GM19240 (cell line): Measurements from ENCODE around the gene CNTNAP2.

ENCODE experiments used
- DNase-seq: peaks from one replicate; pipeline ENCODE4 v3.0.0; 2011; ENCODE audit warnings: low spot score; ENCODE audit not compliant: insufficient read length

Gene CNTNAP2

GRCh38 chr7:146554556-146554955 is 438.0 kb downstream of the CNTNAP2 start:
- no peak for DNase-seq

- no peak for DNase-seq
Observed at GRCh38 chr7:146557971-146558469, 441.4 kb downstream of the CNTNAP2 start.

GRCh38 chr7:146565872-146566271 is 449.3 kb downstream of the CNTNAP2 start:
- no peak for DNase-seq

- DNase-seq, result no peak
Observed at GRCh38 chr7:146575903-146576302, 459.3 kb downstream of the CNTNAP2 start.

- DNase-seq, result no peak
Observed at GRCh38 chr7:146591976-146592375, 475.4 kb downstream of the CNTNAP2 start.

GRCh38 chr7:146606628-146607027 is 490.0 kb downstream of the CNTNAP2 start:
- DNase-seq, result no peak

GRCh38 chr7:146619641-146620040 is 503.0 kb downstream of the CNTNAP2 start:
- no peak for DNase-seq

GRCh38 chr7:146626912-146627311 is 510.3 kb downstream of the CNTNAP2 start:
- DNase-seq, result no peak

GRCh38 chr7:146635205-146636032 is 518.8 kb downstream of the CNTNAP2 start:
- no peak for DNase-seq

- no peak for DNase-seq
Observed at GRCh38 chr7:146636033-146636356, 519.4 kb downstream of the CNTNAP2 start.

GRCh38 chr7:146636581-146636980 is 520.0 kb downstream of the CNTNAP2 start:
- DNase-seq, result no peak

GRCh38 chr7:146639291-146639690 is 522.7 kb downstream of the CNTNAP2 start:
- no peak for DNase-seq

GRCh38 chr7:146641491-146641890 is 524.9 kb downstream of the CNTNAP2 start:
- DNase-seq, result no peak

- no peak for DNase-seq
Observed at GRCh38 chr7:146645383-146645976, 528.9 kb downstream of the CNTNAP2 start.

GRCh38 chr7:146647445-146647844 is 530.8 kb downstream of the CNTNAP2 start:
- DNase-seq, result no peak

GRCh38 chr7:146652176-146652575 is 535.6 kb downstream of the CNTNAP2 start:
- no peak for DNase-seq

GRCh38 chr7:146654048-146654447 is 537.4 kb downstream of the CNTNAP2 start:
- no peak for DNase-seq

- no peak for DNase-seq
Observed at GRCh38 chr7:146655928-146656797, 539.6 kb downstream of the CNTNAP2 start.

GRCh38 chr7:146656988-146657387 is 540.4 kb downstream of the CNTNAP2 start:
- DNase-seq, result no peak

GRCh38 chr7:146658604-146659003 is 542.0 kb downstream of the CNTNAP2 start:
- no peak for DNase-seq

- no peak for DNase-seq
Observed at GRCh38 chr7:146659732-146660131, 543.1 kb downstream of the CNTNAP2 start.

- DNase-seq, result no peak
Observed at GRCh38 chr7:146660839-146661238, 544.2 kb downstream of the CNTNAP2 start.
